ENCODE data around the gene CHAC2.
A peak's percentile ranks its signal among the peaks of the same experiment; 100 is the strongest.
"Not testable (repeated sequence)": the region's sequence is repeated elsewhere in the genome, so short reads cannot be mapped to it uniquely, and the experiment has no call there.

The CHAC2 gene

DNA sequence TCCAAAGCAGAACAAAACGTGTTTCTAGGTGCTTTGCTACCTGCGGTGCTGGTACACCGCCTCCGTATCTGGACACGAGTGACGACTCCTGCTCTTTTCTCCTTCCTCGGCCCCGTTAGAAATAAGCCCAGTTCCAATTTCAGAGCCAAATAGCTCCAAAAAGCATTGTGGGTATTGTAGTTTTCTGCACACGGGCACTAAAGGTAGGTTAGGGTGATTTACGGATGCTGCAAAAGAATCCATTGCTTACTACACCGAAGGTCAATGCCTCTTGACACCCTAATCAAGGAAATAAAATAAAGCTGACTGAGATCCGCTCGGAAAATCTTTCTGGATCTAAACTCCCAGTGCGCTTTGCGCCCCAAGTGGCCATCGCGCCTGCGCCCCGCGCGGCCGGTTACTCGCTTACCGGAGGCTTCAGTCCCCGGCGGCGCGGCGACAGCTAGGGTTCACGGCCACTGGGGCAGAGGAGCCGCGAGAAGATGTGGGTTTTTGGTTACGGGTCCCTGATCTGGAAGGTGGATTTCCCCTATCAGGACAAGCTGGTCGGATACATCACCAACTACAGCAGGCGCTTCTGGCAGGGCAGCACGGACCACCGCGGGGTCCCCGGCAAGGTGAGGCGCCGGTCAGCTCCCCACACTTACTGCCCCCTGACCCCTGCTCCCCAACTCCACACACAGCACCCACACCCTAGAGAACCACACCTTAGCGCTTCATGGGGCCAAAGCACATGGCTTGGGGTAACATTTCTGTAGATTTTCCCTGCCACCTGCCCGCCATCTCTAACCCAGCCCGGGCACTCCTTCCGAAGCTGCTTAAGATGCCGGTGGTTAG, at the start of gene CHAC2:
CHAC2 (plus strand) TSS at position 400 of the 837 bp plus-strand sequence; CDS start at position 483, 83 bp downstream.
- Histone ChIP-seq H3K4me1 (ENCODE audit: control insufficient read depth, insufficient read depth, low read length) (peaks cover 7% of the 10 kb centered on the region), H3K27me3 (ENCODE audit: control insufficient read depth, insufficient read depth, low read length) (no peaks in the 10 kb centered on the region), H3K9me3 (ENCODE audit: control insufficient read depth, insufficient read depth, low read length) (no peaks in the 10 kb centered on the region), H3K9ac (ENCODE audit: low read depth, low read length) (peak within 1 kb of the TSS; percentile 88), H3K4me3 (ENCODE audit: low read depth, low read length) (peak within 1 kb of the TSS; percentile 76), H3K36me3 (ENCODE audit: control insufficient read depth, insufficient read depth, low read length) (no peaks in the 10 kb centered on the region)

GRCh38 chr2:53720944-53721343, 46.7 kb upstream of the CHAC2 start:
- not testable (repeated sequence) for H3K4me3 ChIP-seq (ENCODE audit: low read depth, low read length); H3K27me3 ChIP-seq (ENCODE audit: control insufficient read depth, insufficient read depth, low read length); H3K36me3 ChIP-seq (ENCODE audit: control insufficient read depth, insufficient read depth, low read length); H3K9me3 ChIP-seq (ENCODE audit: control insufficient read depth, insufficient read depth, low read length); H3K9ac ChIP-seq (ENCODE audit: low read depth, low read length); H3K4me1 ChIP-seq (ENCODE audit: control insufficient read depth, insufficient read depth, low read length)

DNA sequence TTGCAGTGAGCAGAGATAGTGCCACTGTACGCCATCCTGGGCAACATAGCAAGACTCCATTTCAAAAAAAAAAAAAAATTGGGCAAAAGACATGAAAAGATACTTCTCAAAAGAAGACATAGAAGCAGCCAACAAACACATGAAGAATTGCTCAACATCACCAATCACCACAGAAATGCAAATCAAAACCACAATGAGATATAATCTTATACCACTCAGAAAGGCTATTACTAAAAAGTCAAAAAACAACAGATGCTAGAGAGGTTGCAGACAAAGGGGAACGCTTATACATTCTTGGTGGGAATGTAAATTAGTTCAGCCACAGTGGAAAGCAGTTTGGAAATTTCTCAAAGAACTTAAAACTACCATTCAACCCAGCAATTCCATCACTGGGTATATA, 43.1 kb upstream of the CHAC2 start:
- Histone ChIP-seq H3K4me3 (ENCODE audit: low read depth, low read length) (no peak overlapping the region), H3K9me3 (ENCODE audit: control insufficient read depth, insufficient read depth, low read length) (no peaks in the 10 kb centered on the region), H3K36me3 (ENCODE audit: control insufficient read depth, insufficient read depth, low read length) (no peaks in the 10 kb centered on the region), H3K4me1 (ENCODE audit: control insufficient read depth, insufficient read depth, low read length) (peaks cover 6% of the 10 kb centered on the region), H3K27me3 (ENCODE audit: control insufficient read depth, insufficient read depth, low read length) (no peaks in the 10 kb centered on the region), H3K9ac (ENCODE audit: low read depth, low read length) (no peak overlapping the region)

DNA sequence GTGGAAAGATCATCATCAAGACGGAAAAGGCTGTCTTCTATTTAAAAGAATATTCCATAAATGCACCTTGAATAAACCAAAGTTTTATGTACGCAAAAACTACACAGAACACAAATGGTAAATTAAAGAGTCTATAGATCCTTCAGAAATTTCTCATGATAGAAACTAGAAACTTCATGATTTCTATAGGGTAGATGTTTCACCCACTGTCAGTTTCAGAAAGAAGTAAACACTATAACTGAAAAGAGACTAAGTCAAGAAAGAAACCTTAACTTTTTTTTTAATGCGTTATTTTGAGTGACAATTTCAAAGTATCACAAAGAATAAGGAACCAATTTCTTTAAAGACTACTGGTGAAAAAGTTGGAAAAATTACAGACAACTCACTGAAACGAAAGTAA, 41.9 kb upstream of the CHAC2 start:
- Histone ChIP-seq H3K9me3 (ENCODE audit: control insufficient read depth, insufficient read depth, low read length) (no peaks in the 10 kb centered on the region), H3K4me3 (ENCODE audit: low read depth, low read length) (no peak overlapping the region), H3K9ac (ENCODE audit: low read depth, low read length) (no peak overlapping the region), H3K27me3 (ENCODE audit: control insufficient read depth, insufficient read depth, low read length) (no peaks in the 10 kb centered on the region), H3K4me1 (ENCODE audit: control insufficient read depth, insufficient read depth, low read length) (peaks cover 6% of the 10 kb centered on the region), H3K36me3 (ENCODE audit: control insufficient read depth, insufficient read depth, low read length) (no peaks in the 10 kb centered on the region)

DNA sequence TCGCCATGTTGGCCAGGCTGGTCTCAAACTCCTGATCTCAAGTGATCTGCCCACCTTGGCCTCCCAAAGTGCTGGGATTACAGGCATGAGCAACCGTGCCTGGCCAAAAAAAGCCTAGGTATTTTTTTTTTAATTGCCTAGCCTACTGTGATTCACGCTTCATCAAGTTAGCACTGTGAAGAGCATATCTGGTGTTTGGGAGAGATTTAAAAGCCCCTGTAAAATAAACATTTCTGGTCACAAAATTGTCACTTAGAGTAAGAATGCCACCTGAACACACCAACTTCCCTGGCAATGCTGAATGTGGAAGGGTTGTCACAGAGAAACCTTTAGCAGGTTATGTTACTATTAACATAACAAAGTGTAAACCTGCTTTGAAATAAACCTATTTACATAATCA, 39.7 kb upstream of the CHAC2 start:
- Histone ChIP-seq H3K4me1 (ENCODE audit: control insufficient read depth, insufficient read depth, low read length) (peaks cover 6% of the 10 kb centered on the region), H3K36me3 (ENCODE audit: control insufficient read depth, insufficient read depth, low read length) (no peaks in the 10 kb centered on the region), H3K9ac (ENCODE audit: low read depth, low read length) (no peak overlapping the region), H3K9me3 (ENCODE audit: control insufficient read depth, insufficient read depth, low read length) (no peaks in the 10 kb centered on the region), H3K4me3 (ENCODE audit: low read depth, low read length) (no peak overlapping the region), H3K27me3 (ENCODE audit: control insufficient read depth, insufficient read depth, low read length) (no peaks in the 10 kb centered on the region)

GRCh38 chr2:53729143-53729762, 38.4 kb upstream of the CHAC2 start:
- Histone ChIP-seq H3K27me3 (ENCODE audit: control insufficient read depth, insufficient read depth, low read length) (no peaks in the 10 kb centered on the region), H3K9me3 (ENCODE audit: control insufficient read depth, insufficient read depth, low read length) (no peaks in the 10 kb centered on the region), H3K9ac (ENCODE audit: low read depth, low read length) (no peak overlapping the region), H3K4me3 (ENCODE audit: low read depth, low read length) (no peak overlapping the region), H3K4me1 (ENCODE audit: control insufficient read depth, insufficient read depth, low read length) (peaks cover 6% of the 10 kb centered on the region), H3K36me3 (ENCODE audit: control insufficient read depth, insufficient read depth, low read length) (no peaks in the 10 kb centered on the region)

- H3K9me3 ChIP-seq (ENCODE audit: control insufficient read depth, insufficient read depth, low read length), result no peaks in the 10 kb centered on the region
- H3K4me1 ChIP-seq (ENCODE audit: control insufficient read depth, insufficient read depth, low read length), result no peaks in the 10 kb centered on the region
- no peak overlapping the region for H3K4me3 ChIP-seq (ENCODE audit: low read depth, low read length)
- H3K9ac ChIP-seq (ENCODE audit: low read depth, low read length), result no peak overlapping the region
- no peaks in the 10 kb centered on the region for H3K27me3 ChIP-seq (ENCODE audit: control insufficient read depth, insufficient read depth, low read length)
- H3K36me3 ChIP-seq (ENCODE audit: control insufficient read depth, insufficient read depth, low read length), result no peaks in the 10 kb centered on the region
Observed at GRCh38 chr2:53737091-53737490, 30.5 kb upstream of the CHAC2 start.

- Histone ChIP-seq H3K4me1 (ENCODE audit: control insufficient read depth, insufficient read depth, low read length) (no peaks in the 10 kb centered on the region), H3K9ac (ENCODE audit: low read depth, low read length) (no peak overlapping the region), H3K36me3 (ENCODE audit: control insufficient read depth, insufficient read depth, low read length) (no peaks in the 10 kb centered on the region), H3K9me3 (ENCODE audit: control insufficient read depth, insufficient read depth, low read length) (no peaks in the 10 kb centered on the region), H3K27me3 (ENCODE audit: control insufficient read depth, insufficient read depth, low read length) (no peaks in the 10 kb centered on the region), H3K4me3 (ENCODE audit: low read depth, low read length) (no peak overlapping the region)
Observed at GRCh38 chr2:53739032-53739431, 28.6 kb upstream of the CHAC2 start.

DNA sequence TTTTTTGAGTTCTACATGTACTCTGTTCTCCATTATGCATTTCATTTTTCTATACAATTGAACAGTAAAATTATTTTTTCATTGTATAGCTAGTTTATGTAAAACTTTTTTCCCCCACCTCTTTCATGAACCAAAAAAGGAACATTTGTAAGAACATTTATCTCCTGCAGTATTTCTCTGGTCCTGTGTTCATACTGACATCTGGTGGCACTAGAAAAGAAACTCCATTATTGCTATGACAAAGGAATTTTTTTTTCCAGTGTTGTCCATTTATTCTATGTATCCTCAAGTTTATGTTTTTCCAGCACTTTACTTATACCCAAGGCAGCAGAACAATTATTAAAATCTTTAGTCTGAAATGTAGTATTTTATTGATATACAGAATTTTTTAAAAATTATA, 27.4 kb upstream of the CHAC2 start:
- Histone ChIP-seq H3K9ac (ENCODE audit: low read depth, low read length) (no peak overlapping the region), H3K9me3 (ENCODE audit: control insufficient read depth, insufficient read depth, low read length) (no peaks in the 10 kb centered on the region), H3K4me1 (ENCODE audit: control insufficient read depth, insufficient read depth, low read length) (no peaks in the 10 kb centered on the region), H3K4me3 (ENCODE audit: low read depth, low read length) (no peak overlapping the region), H3K36me3 (ENCODE audit: control insufficient read depth, insufficient read depth, low read length) (no peaks in the 10 kb centered on the region), H3K27me3 (ENCODE audit: control insufficient read depth, insufficient read depth, low read length) (no peaks in the 10 kb centered on the region)

DNA sequence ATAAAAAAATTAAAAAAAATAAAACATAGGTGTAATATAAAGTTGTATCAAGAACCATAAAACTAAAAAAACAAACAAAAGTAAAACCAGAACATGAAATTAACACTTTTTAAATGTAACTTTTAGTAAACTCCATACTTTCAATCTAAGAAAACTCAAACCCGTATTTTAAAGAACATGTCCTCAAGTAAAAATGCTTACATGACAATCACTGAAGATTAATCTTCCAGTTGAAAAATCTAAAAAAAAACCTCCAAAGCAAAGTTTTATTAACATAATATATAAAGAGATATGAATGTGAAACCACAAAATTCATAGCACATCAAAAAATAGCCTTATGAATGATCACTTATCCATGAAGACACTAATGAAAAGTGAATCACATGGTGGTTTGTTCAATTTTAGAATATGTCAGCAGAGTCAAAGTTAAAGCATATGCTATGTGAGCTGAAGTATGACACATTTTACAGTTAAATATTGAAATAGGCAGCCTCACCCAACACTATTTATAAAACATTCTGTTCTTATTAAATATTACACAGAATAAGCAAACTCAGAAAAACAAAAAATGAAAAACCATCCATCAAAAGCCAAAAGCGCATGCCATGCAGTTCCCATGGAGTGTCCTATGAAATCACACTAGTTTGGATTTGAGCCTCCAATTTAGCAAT, 23.1 kb upstream of the CHAC2 start:
- Histone ChIP-seq H3K4me1 (ENCODE audit: control insufficient read depth, insufficient read depth, low read length) (no peaks in the 10 kb centered on the region), H3K9ac (ENCODE audit: low read depth, low read length) (no peak overlapping the region), H3K4me3 (ENCODE audit: low read depth, low read length) (no peak overlapping the region), H3K36me3 (ENCODE audit: control insufficient read depth, insufficient read depth, low read length) (no peaks in the 10 kb centered on the region), H3K9me3 (ENCODE audit: control insufficient read depth, insufficient read depth, low read length) (no peaks in the 10 kb centered on the region), H3K27me3 (ENCODE audit: control insufficient read depth, insufficient read depth, low read length) (no peaks in the 10 kb centered on the region)

DNA sequence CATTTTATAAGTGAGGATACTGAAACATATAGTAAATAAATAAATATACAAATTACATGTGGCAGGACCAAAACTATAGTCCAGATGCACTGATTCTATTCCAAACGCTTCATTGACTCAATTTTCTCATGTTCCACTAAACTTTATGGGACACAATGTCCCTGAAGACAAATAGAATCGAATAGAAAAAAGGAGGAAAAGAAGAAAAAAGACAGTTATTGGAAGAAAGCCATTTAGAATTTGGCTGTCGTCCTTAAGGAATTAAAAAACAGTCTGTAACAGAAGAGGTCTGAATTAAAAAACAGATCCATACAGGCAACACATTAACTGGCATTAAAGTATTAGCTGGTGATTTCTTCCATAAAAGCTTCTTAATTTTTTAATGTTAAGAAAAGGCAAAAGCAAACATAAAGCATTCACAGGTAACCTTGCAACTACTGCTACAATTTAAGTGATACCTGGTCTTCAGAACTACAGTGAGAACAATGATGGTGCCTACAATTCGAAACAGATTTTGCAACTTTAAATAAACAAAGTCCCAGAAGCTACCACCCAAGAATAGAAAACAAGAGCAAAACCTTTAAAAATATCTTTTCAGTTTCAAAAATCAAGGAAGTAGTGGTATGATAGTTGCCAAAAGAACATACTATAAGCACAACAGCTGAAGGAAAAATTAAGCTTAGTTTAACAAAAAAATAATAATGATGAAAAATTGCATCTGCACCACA, 17.4 kb upstream of the CHAC2 start:
- H3K4me1 ChIP-seq (ENCODE audit: control insufficient read depth, insufficient read depth, low read length), result no peaks in the 10 kb centered on the region
- no peaks in the 10 kb centered on the region for H3K27me3 ChIP-seq (ENCODE audit: control insufficient read depth, insufficient read depth, low read length)
- no peak overlapping the region for H3K9ac ChIP-seq (ENCODE audit: low read depth, low read length)
- H3K4me3 ChIP-seq (ENCODE audit: low read depth, low read length), result no peak overlapping the region
- no peaks in the 10 kb centered on the region for H3K9me3 ChIP-seq (ENCODE audit: control insufficient read depth, insufficient read depth, low read length)
- H3K36me3 ChIP-seq (ENCODE audit: control insufficient read depth, insufficient read depth, low read length), result no peaks in the 10 kb centered on the region
